IMR-90 (cell line): ENCODE data around the gene NEDD4L. TPM values are rescaled to one million over a fixed set of nuclear protein-coding genes. Genes with fewer than 3 reads are reported as not detected.

Experiments used
- ATAC-seq: fragments of 200-7000 bp; cut with Tn5 transposase; 2 replicates; pipeline ENCODE4 v1.9.1; 2020; ENCODE audit warnings: low read depth, mild to moderate bottlenecking, moderate library complexity
- BruUV-seq: library from RNA; stranded (reverse); fragments of 400-500 nt; replicated peaks from 2 replicates; lab custom pipeline; 2021; lab: Mats Ljungman, UMichigan
- CTCF ChIA-PET: fragments of 300-600 bp; formaldehyde crosslinking; extraction: SDS; loops from one replicate; lab custom pipeline; 2021; ENCODE audit warnings: antibody characterized with exemption; lab: Yijun Ruan, JAX
- POLR2A ChIA-PET: fragments of 300-600 bp; sonication (Branson Sonifier 250); formaldehyde crosslinking; loops from one replicate; lab custom pipeline; 2022; ENCODE audit warnings: antibody characterized with exemption; ENCODE audit not compliant: unreplicated experiment; lab: Charles Lee
- DNase-seq: peaks from one replicate; pipeline ENCODE4 v3.0.0; 2013
- H2AFZ ChIP-seq: replicated peaks from 2 replicates; pipeline ENCODE3; 2013; ENCODE audit warnings: low read length, mild to moderate bottlenecking; ENCODE audit not compliant: poor library complexity
- H2AK5ac ChIP-seq: 2 replicates; pipeline ENCODE4 v1.6.1; 2013; ENCODE audit warnings: low read depth, low read length, inconsistent platforms
- H2AK9ac ChIP-seq: replicated peaks from 2 replicates; pipeline ENCODE3; 2013; ENCODE audit warnings: mild to moderate bottlenecking, low read depth, low read length, moderate library complexity; ENCODE audit not compliant: poor library complexity
- H2BK120ac ChIP-seq: 2 replicates; pipeline ENCODE4 v1.6.1; 2013; ENCODE audit warnings: low read depth, low read length, inconsistent platforms
- H2BK15ac ChIP-seq: 3 replicates; pipeline ENCODE4 v1.6.1; 2013; ENCODE audit warnings: low read depth, low read length, inconsistent platforms
- H2BK20ac ChIP-seq: 2 replicates; pipeline ENCODE4 v1.6.1; 2013; ENCODE audit warnings: low read depth, mild to moderate bottlenecking, inconsistent platforms, low read length, moderate library complexity
- H2BK5ac ChIP-seq: 2 replicates; pipeline ENCODE4 v1.6.1; 2013; ENCODE audit warnings: mild to moderate bottlenecking, low read depth, low read length, inconsistent platforms; ENCODE audit not compliant: poor library complexity, severe bottlenecking
- H3K14ac ChIP-seq: replicated peaks from 2 replicates; pipeline ENCODE4 v1.6.1; 2013; ENCODE audit warnings: low read depth, low read length, inconsistent platforms
- H3K18ac ChIP-seq: 2 replicates; pipeline ENCODE4 v1.6.1; 2013; ENCODE audit warnings: low read depth, low read length, control low read depth
- H3K23ac ChIP-seq: 2 replicates; pipeline ENCODE4 v1.6.1; 2013; ENCODE audit warnings: low read depth, low read length, inconsistent platforms
- H3K27ac ChIP-seq: 2 replicates; pipeline ENCODE4 v1.5.1; 2013; ENCODE audit warnings: mild to moderate bottlenecking, control low read depth, low read length; ENCODE audit not compliant: insufficient read depth
- H3K27me3 ChIP-seq: 2 replicates; pipeline ENCODE4 v1.6.1; 2013; ENCODE audit warnings: low read length; ENCODE audit not compliant: control insufficient read depth, insufficient read depth
- H3K36me3 ChIP-seq: 2 replicates; pipeline ENCODE4 v1.6.1; 2013; ENCODE audit warnings: low read length, mixed read lengths; ENCODE audit not compliant: control insufficient read depth, insufficient read depth
- H3K4ac ChIP-seq: 2 replicates; pipeline ENCODE4 v1.6.1; 2013; ENCODE audit warnings: low read depth, low read length, inconsistent platforms
- H3K4me1 ChIP-seq: 2 replicates; pipeline ENCODE4 v1.6.1; 2013; ENCODE audit warnings: low read length, mixed read lengths; ENCODE audit not compliant: control insufficient read depth, insufficient read depth
- H3K4me2 ChIP-seq: 2 replicates; pipeline ENCODE4 v1.6.1; 2013; ENCODE audit warnings: low read depth, mild to moderate bottlenecking, control low read depth, low read length, moderate library complexity
- H3K4me3 ChIP-seq: 2 replicates; pipeline ENCODE4 v1.5.1; 2013; ENCODE audit warnings: low read depth, mild to moderate bottlenecking, control low read depth, low read length, moderate library complexity; ENCODE audit not compliant: insufficient read depth
- H3K56ac ChIP-seq: 2 replicates; pipeline ENCODE4 v1.6.1; 2013; ENCODE audit warnings: low read length, inconsistent platforms; ENCODE audit not compliant: insufficient read depth; ENCODE audit errors: extremely low read depth
- H3K79me1 ChIP-seq, 2 experiments: 2 replicates each; pipeline ENCODE4 v1.6.1; 2013; ENCODE audit warnings: low read length in 2 of 2, inconsistent platforms in 1 of 2, low read depth in 1 of 2
- H3K9ac ChIP-seq: 2 replicates; pipeline ENCODE4 v1.6.1; 2013; ENCODE audit warnings: low read depth, low read length, control low read depth
- H3K9me1 ChIP-seq: 2 replicates; pipeline ENCODE4 v1.6.1; 2013; ENCODE audit warnings: low read length, inconsistent platforms; ENCODE audit not compliant: insufficient read depth
- H3K9me3 ChIP-seq: 2 replicates; pipeline ENCODE4 v1.6.1; 2013; ENCODE audit warnings: low read length; ENCODE audit not compliant: control insufficient read depth, insufficient read depth
- H4K20me1 ChIP-seq: 2 replicates; pipeline ENCODE4 v1.6.1; 2013; ENCODE audit warnings: low read length, inconsistent platforms; ENCODE audit not compliant: insufficient read depth
- H4K5ac ChIP-seq: 2 replicates; pipeline ENCODE4 v1.6.1; 2013; ENCODE audit warnings: mild to moderate bottlenecking, low read depth, low read length, control low read depth
- H4K8ac ChIP-seq, 2 experiments: 2 replicates each; pipeline ENCODE4 v1.6.1; 2013; ENCODE audit warnings: low read depth in 2 of 2, low read length in 2 of 2, control low read depth in 1 of 2, inconsistent platforms in 1 of 2
- H4K91ac ChIP-seq: 2 replicates; pipeline ENCODE4 v1.6.1; 2013; ENCODE audit warnings: low read depth, low read length, inconsistent platforms; ENCODE audit not compliant: insufficient read depth
- CEBPB ChIP-seq: IDR thresholded peaks from 2 replicates; pipeline ENCODE4 v1.6.1; 2012; ENCODE audit warnings: low read depth, low read length, improper control_type of control experiment
- NFE2L2 ChIP-seq: fragments of 150-350 bp; IDR thresholded peaks from 2 replicates; pipeline ENCODE4 v1.6.1; 2016; ENCODE audit warnings: low read depth, mild to moderate bottlenecking, low read length
- WGBS, 2 experiments: methylation state at CpG; one replicate each; pipeline versions ENCODE4 v1.1.5 to v1.1.7; 2013; ENCODE audit warnings: missing lambda C conversion rate in 2 of 2; ENCODE audit not compliant: insufficient read length in 1 of 2; ENCODE audit errors: extremely low coverage in 2 of 2; 5-methylcytosine and 5-hydroxymethylcytosine counted together
- dilution Hi-C: fragments of 300-500 bp; cut with HindIII; formaldehyde crosslinking; loops from one replicate; pipeline ENCODE4 v1.14.3; 2018; ENCODE audit warnings: low sequenced_read_pairs; ENCODE audit not compliant: unreplicated experiment
- in situ Hi-C: fragments of 300-500 bp; cut with MboI; formaldehyde crosslinking; loops from 3 replicates; pipeline ENCODE4 v1.14.3; 2019; ENCODE audit warnings: low sequenced_read_pairs, inconsistent platforms, mixed read lengths
- intact Hi-C: fragments of 100-400 bp; cut with micrococcal nuclease; formaldehyde crosslinking; loops from 2 replicates; pipeline ENCODE4 v1.10.0; 2022
- polyA plus RNA-seq, 3 experiments: library from polyadenylated mRNA; depleted of rRNA; stranded (reverse); fragments of >200 nt; gene quantifications; 2 replicates each; pipeline ENCODE4 v1.2.3, GENCODE V29; 2012; ENCODE audit warnings: low replicate concordance in 1 of 3
- total RNA-seq: library from RNA; depleted of rRNA; stranded (reverse); fragments of >200 nt; gene quantifications from 2 replicates; pipeline ENCODE4 v1.2.3, GENCODE V29; 2012

The NEDD4L gene
- total and polyA plus RNA-seq, 2 of the 4 experiments (the other 2 are of a cell fraction), result 10.0 to 10.9 TPM

GRCh38 chr18:58370612-58371011 lies 326.6 kb downstream of the NEDD4L start:
- H3K14ac ChIP-seq, result no peak overlapping the region
- H2BK20ac ChIP-seq, result no peak overlapping the region
- no peaks in the 10 kb centered on the region for H3K9me3 ChIP-seq
- BruUV-seq, result no TSS peak
- in situ Hi-C loops (no loop called here), dilution Hi-C loops (no loop called here), intact Hi-C loops (no loop called here)
- ChIA-PET CTCF (no interaction called here), POLR2A (no interaction called here)
- H3K79me1 ChIP-seq, result no peaks in the 10 kb centered on the region
- H2BK15ac ChIP-seq, result no peak overlapping the region
- H3K18ac ChIP-seq, result no peak overlapping the region
- no peak overlapping the region for H3K4me3 ChIP-seq
- H2AK9ac ChIP-seq, result no peak overlapping the region
- peaks cover under 1% of the 10 kb centered on the region; the same call in 1 of the 2 replicates for H3K9me1 ChIP-seq
- TF ChIP-seq CEBPB, result no peak
- no peak for TF ChIP-seq NFE2L2
- no peak overlapping the region for H2BK120ac ChIP-seq
- no peak for DNase-seq
- no peak overlapping the region for H2AFZ ChIP-seq
- 83% methylated on average over 1 of the region's 5 CpGs; no CpG with 5 or more reads in 1 of the 2 experiments for WGBS, 2 experiments
- no peak overlapping the region for H4K8ac ChIP-seq
- H3K27ac ChIP-seq, result no peak overlapping the region
- H3K4ac ChIP-seq, result no peak overlapping the region
- H4K91ac ChIP-seq, result no peak overlapping the region
- ATAC-seq, result no peak
- H4K5ac ChIP-seq, result no peak overlapping the region
- no peaks in the 10 kb centered on the region for H3K27me3 ChIP-seq
- H2AK5ac ChIP-seq, result no peak overlapping the region
- H3K4me1 ChIP-seq, result no peaks in the 10 kb centered on the region
- no peak overlapping the region for H2BK5ac ChIP-seq
- no peak overlapping the region for H3K56ac ChIP-seq
- no peak overlapping the region for H3K4me2 ChIP-seq
- no peak overlapping the region for H3K9ac ChIP-seq
- peaks cover 6% of the 10 kb centered on the region for H3K36me3 ChIP-seq
- H3K23ac ChIP-seq, result no peak overlapping the region
- no peaks in the 10 kb centered on the region for H4K20me1 ChIP-seq
